ENCODE results near the gene LAPTM4A.
"Not testable (repeated sequence)": the region's sequence is repeated elsewhere in the genome, so short reads cannot be mapped to it uniquely, and the experiment has no call there.

The LAPTM4A gene

GRCh38 chr2:20091305-20091991, 40.0 kb upstream of the LAPTM4A start:
- TF ChIP-seq CTCF (IDR thresholded peaks at IDR 0.05; ENCODE audit: unreplicated experiment in 3 of 3): no peak
- H3K27me3 Mint-ChIP-seq (ENCODE audit: low read depth): no peaks in the 10 kb centered on the region
- H3K27ac Mint-ChIP-seq: peak overlapping the region; percentile 83 to 94 (median 91)
- no peaks in the 10 kb centered on the region for H3K36me3 Mint-ChIP-seq (ENCODE audit: low read depth)
- H3K4me1 Mint-ChIP-seq: peaks cover 41% of the 10 kb centered on the region
- H3K9me3 Mint-ChIP-seq: no peaks in the 10 kb centered on the region
- peak overlapping the region in 2 of 3 experiments; percentile 61 to 67 for H3K4me3 Mint-ChIP-seq

GRCh38 chr2:20089715-20090464, 38.5 kb upstream of the LAPTM4A start:
- H3K4me3 Mint-ChIP-seq: no peak overlapping the region
- H3K27ac Mint-ChIP-seq: no peak overlapping the region
- H3K4me1 Mint-ChIP-seq: peaks cover 41% of the 10 kb centered on the region
- no peak for TF ChIP-seq CTCF (IDR thresholded peaks at IDR 0.05; ENCODE audit: unreplicated experiment in 3 of 3)
- no peaks in the 10 kb centered on the region for H3K36me3 Mint-ChIP-seq (ENCODE audit: low read depth)
- no peaks in the 10 kb centered on the region for H3K27me3 Mint-ChIP-seq (ENCODE audit: low read depth)
- H3K9me3 Mint-ChIP-seq: no peaks in the 10 kb centered on the region

- H3K4me1 Mint-ChIP-seq: peaks cover 19% of the 10 kb centered on the region
- not testable (repeated sequence) for H3K27me3 Mint-ChIP-seq (ENCODE audit: low read depth); H3K27ac Mint-ChIP-seq; H3K4me3 Mint-ChIP-seq; H3K9me3 Mint-ChIP-seq; H3K36me3 Mint-ChIP-seq (ENCODE audit: low read depth)
These were observed 34.5 kb upstream of the LAPTM4A start for GRCh38 chr2:20085909-20086308.

GRCh38 chr2:20082812-20083211, 31.4 kb upstream of the LAPTM4A start:
- not testable (repeated sequence) for H3K27ac Mint-ChIP-seq; H3K4me3 Mint-ChIP-seq; H3K36me3 Mint-ChIP-seq (ENCODE audit: low read depth); H3K27me3 Mint-ChIP-seq (ENCODE audit: low read depth); H3K9me3 Mint-ChIP-seq
- peaks cover 17% of the 10 kb centered on the region for H3K4me1 Mint-ChIP-seq

- no peak overlapping the region for H3K4me3 Mint-ChIP-seq
- no peaks in the 10 kb centered on the region for H3K36me3 Mint-ChIP-seq (ENCODE audit: low read depth)
- no peak for TF ChIP-seq CTCF (IDR thresholded peaks at IDR 0.05; ENCODE audit: unreplicated experiment in 3 of 3)
- H3K4me1 Mint-ChIP-seq: peaks cover 22% of the 10 kb centered on the region
- H3K9me3 Mint-ChIP-seq: no peaks in the 10 kb centered on the region
- H3K27ac Mint-ChIP-seq: peak overlapping the region in 1 of 3 experiments; percentile 18
- no peaks in the 10 kb centered on the region for H3K27me3 Mint-ChIP-seq (ENCODE audit: low read depth)
These were observed 30.4 kb upstream of the LAPTM4A start for GRCh38 chr2:20081841-20082240.

- no peaks in the 10 kb centered on the region for H3K36me3 Mint-ChIP-seq (ENCODE audit: low read depth)
- peak overlapping the region in 1 of 3 experiments; percentile 17 for H3K4me3 Mint-ChIP-seq
- H3K27me3 Mint-ChIP-seq (ENCODE audit: low read depth): no peaks in the 10 kb centered on the region
- peaks cover 28% of the 10 kb centered on the region for H3K4me1 Mint-ChIP-seq
- TF ChIP-seq CTCF (IDR thresholded peaks at IDR 0.05; ENCODE audit: unreplicated experiment in 3 of 3): no peak
- peak overlapping the region; percentile 79 to 88 (median 86) for H3K27ac Mint-ChIP-seq
- peaks cover 3% of the 10 kb centered on the region for H3K9me3 Mint-ChIP-seq
These were observed 29.5 kb upstream of the LAPTM4A start for GRCh38 chr2:20080839-20081415.
